K562 (cell line): ENCODE measurements around the gene C19orf12. TPM values are rescaled to one million over a fixed set of nuclear protein-coding genes. Genes with fewer than 3 reads are reported as not detected.

ENCODE experiments used
- CHD4 ChIP-seq: fragments of 200-600 bp; sonication (generic); IDR thresholded peaks from 3 replicates; pipeline ENCODE4 v1.6.1; 2012; ENCODE audit warnings: low read depth, mild to moderate bottlenecking, mixed read lengths, low read length, inconsistent platforms; ENCODE audit not compliant: insufficient read depth, insufficient replicate concordance, poor library complexity, severe bottlenecking
- KDM1A ChIP-seq, 2 experiments: fragments of 450-650 bp; IDR thresholded peaks; 2 replicates each; pipeline ENCODE4 v1.6.1; 2016; ENCODE audit warnings: mild to moderate bottlenecking in 2 of 2
- KLF13 ChIP-seq: fragments of 450-650 bp; IDR thresholded peaks from 2 replicates; pipeline ENCODE4 v1.6.1; 2016; ENCODE audit warnings: missing genetic modification characterization, low read depth, mild to moderate bottlenecking, missing compliant biosample characterization, moderate library complexity, borderline replicate concordance
- LEF1 ChIP-seq: fragments of 450-650 bp; IDR thresholded peaks from 2 replicates; pipeline ENCODE4 v1.6.1; 2016; ENCODE audit warnings: mild to moderate bottlenecking
- MYNN ChIP-seq, 2 experiments: sonication (generic); formaldehyde crosslinking in 1 of 2; IDR thresholded peaks; 2 replicates each; pipeline versions ENCODE4 v1.5.0 to v1.6.1; 2016 to 2020; ENCODE audit warnings: antibody characterized with exemption in 1 of 2, missing genetic modification reagents in 1 of 2
- NRF1 ChIP-seq, 2 experiments: fragments of 450-650 bp; IDR thresholded peaks in 1 of 2; conservative IDR thresholded peaks in 1 of 2; 2 replicates each; pipeline ENCODE4 v1.6.1; 2014; ENCODE audit warnings: mild to moderate bottlenecking in 2 of 2
- RAD21 ChIP-seq, 2 experiments: fragments of 250-450 bp in 1 of 2; fragments of 450-650 bp in 1 of 2; sonication (Bioruptor Pico) in 1 of 2; formaldehyde crosslinking in 1 of 2; IDR thresholded peaks in 1 of 2; conservative IDR thresholded peaks in 1 of 2; 2 replicates each; pipeline versions ENCODE4 v1.4.0 to v1.8.0; 2020 to 2022; ENCODE audit warnings: mild to moderate bottlenecking in 2 of 2, moderate library complexity in 1 of 2
- ZNF280B ChIP-seq: fragments of 250-450 bp; sonication (Bioruptor Pico); IDR thresholded peaks from 2 replicates; pipeline ENCODE4 v1.5.1; 2021; ENCODE audit warnings: mild to moderate bottlenecking
- ZNF589 ChIP-seq: fragments of 200-800 bp; sonication (Bioruptor generic); IDR thresholded peaks from 2 replicates; pipeline ENCODE4 v1.6.1; 2016; ENCODE audit warnings: low read depth, missing genetic modification characterization, missing compliant biosample characterization
- ZNF766 ChIP-seq: fragments of 200-800 bp; sonication (Bioruptor generic); conservative IDR thresholded peaks from 2 replicates; pipeline ENCODE4 v1.6.1; 2016; ENCODE audit warnings: missing genetic modification characterization, missing compliant biosample characterization
- polyA plus RNA-seq, 8 experiments: library from polyadenylated mRNA; depleted of rRNA in 4 of 8; stranded (reverse) in 5 of 8; unstranded in 3 of 8; fragments of >200 nt; fragmentation: Nextera tagmentation in 2 of 8; fragmentation: Illumina TruSeq in 1 of 8; extraction: Ambion mirVana in 2 of 8; extraction: Trizol in 1 of 8; gene quantifications; 2 replicates each; pipeline versions ENCODE4 v1.2.1 to v1.2.3, GENCODE V29; 2011 to 2014; ENCODE audit warnings: inconsistent platforms in 1 of 8, missing spikeins in 1 of 8
- total RNA-seq, 7 experiments: library from RNA; depleted of rRNA in 6 of 7; stranded (reverse); fragments of >200 nt in 6 of 7; fragmentation: Illumina TruSeq in 2 of 7; extraction: Trizol in 2 of 7; gene quantifications; 2 replicates each; pipeline versions ENCODE4 v1.2.1 to v1.2.3, GENCODE V29; 2011 to 2021; ENCODE audit warnings: low replicate concordance in 1 of 7
- TF ChIP-seq, protein P1 (sequence below): fragments of 450-650 bp; formaldehyde crosslinking; IDR thresholded peaks from 2 replicates; pipeline ENCODE4 v1.4.0; 2022; ENCODE audit warnings: missing genetic modification characterization
- TF ChIP-seq, protein P2 (sequence below): fragments of 450-650 bp; IDR thresholded peaks from 2 replicates; pipeline ENCODE4 v1.6.1; 2016; ENCODE audit warnings: antibody characterized with exemption

The C19orf12 gene
- total and polyA plus RNA-seq, 9 of the 15 experiments (the other 6 are each of a cell fraction or from before 2014, with no cell fraction given), result 1.9 to 14.5 (median 10.2) TPM

DNA sequence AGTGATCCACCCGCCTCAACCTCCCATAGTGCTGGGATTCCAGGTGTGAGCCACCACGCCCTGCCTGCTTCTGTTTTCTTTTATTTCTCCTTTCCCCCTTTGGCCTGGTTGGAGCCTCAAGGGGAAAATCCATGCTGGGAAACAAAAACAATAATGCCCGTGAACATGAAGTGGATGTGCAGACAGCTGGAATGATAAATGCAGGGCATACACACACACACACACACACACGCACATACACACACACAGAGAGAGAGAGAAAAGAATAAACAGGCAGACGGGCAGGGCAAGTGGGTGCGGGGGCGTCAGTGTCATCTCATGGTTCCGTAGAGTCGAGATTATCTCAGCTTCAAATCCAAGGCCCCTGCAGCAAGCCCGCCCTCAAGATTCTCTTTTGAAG is 54.2 kb downstream of the C19orf12 start (continued):
- no peak for TF ChIP-seq ZNF280B (CRISPR knock-in tag)
- peak in 1 of 2 experiments; percentile 43; a peak in 1 of 4 replicates for TF ChIP-seq KDM1A (IDR thresholded peaks at IDR 0.05)
- 0 out of 2 replicates have a peak, but pooled peaks have one; percentile 12 for TF ChIP-seq ZNF589 (CRISPR knock-in tag)
- TF ChIP-seq, protein P1, sequence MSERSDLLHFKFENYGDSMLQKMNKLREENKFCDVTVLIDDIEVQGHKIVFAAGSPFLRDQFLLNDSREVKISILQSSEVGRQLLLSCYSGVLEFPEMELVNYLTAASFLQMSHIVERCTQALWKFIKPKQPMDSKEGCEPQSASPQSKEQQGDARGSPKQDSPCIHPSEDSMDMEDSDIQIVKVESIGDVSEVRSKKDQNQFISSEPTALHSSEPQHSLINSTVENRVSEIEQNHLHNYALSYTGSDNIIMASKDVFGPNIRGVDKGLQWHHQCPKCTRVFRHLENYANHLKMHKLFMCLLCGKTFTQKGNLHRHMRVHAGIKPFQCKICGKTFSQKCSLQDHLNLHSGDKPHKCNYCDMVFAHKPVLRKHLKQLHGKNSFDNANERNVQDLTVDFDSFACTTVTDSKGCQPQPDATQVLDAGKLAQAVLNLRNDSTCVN (CRISPR knock-in tag), result peak; percentile 22; the same call in 1 of the 2 replicates
- TF ChIP-seq, protein P2, sequence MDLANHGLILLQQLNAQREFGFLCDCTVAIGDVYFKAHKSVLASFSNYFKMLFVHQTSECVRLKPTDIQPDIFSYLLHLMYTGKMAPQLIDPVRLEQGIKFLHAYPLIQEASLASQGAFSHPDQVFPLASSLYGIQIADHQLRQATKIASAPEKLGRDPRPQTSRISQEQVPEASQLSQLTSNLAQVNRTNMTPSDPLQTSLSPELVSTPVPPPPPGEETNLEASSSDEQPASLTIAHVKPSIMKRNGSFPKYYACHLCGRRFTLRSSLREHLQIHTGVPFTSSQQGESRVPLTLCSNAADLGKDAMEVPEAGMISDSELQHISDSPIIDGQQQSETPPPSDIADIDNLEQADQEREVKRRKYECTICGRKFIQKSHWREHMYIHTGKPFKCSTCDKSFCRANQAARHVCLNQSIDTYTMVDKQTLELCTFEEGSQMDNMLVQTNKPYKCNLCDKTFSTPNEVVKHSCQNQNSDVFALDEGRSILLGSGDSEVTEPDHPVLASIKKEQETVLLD, result peak; percentile 33; the same call in 1 of the 2 replicates
- TF ChIP-seq MYNN (IDR thresholded peaks at IDR 0.05), result peak; percentile 70; the same call in 1 of the 2 replicates
- TF ChIP-seq MYNN (CRISPR knock-in tag; IDR thresholded peaks at IDR 0.05), result no peak
- no peak for TF ChIP-seq CHD4
- TF ChIP-seq ZNF766 (CRISPR knock-in tag), result 0 out of 2 replicates have a peak, but pooled peaks have one; percentile 55
- TF ChIP-seq LEF1, result 0 out of 2 replicates have a peak, but pooled peaks have one; percentile 52
- no peak for TF ChIP-seq NRF1 (conservative IDR thresholded peaks at IDR 0.05 in 1 of 2, IDR thresholded peaks at IDR 0.05 in 1 of 2)
- TF ChIP-seq RAD21 (CRISPR knock-in tag; conservative IDR thresholded peaks at IDR 0.05 in 1 of 2, IDR thresholded peaks at IDR 0.05 in 1 of 2), result peak in 1 of 2 experiments; percentile 25; a peak in 2 of 4 replicates
- no peak for TF ChIP-seq KLF13 (tag)
